Skin of body (tissue), 2 donors: ENCODE measurements around the gene PRRT4. TPM values are rescaled to one million over a fixed set of nuclear protein-coding genes. Genes with fewer than 3 reads are reported as not detected.

Experiments
- small RNA-seq: library from RNA; depleted of rRNA; stranded (forward); fragments of <200 nt; gene quantifications from one replicate; pipeline ENCODE3, GENCODE V24; 2014; ENCODE audit warnings: low replicate concordance
- total RNA-seq: library from RNA; depleted of rRNA; stranded (reverse); fragments of >200 nt; gene quantifications from one replicate; pipeline ENCODE4 v1.2.3, GENCODE V29; 2014

PRRT4 gene
- total RNA-seq, 1 donor from 2014 or later: 4.1 TPM

Small RNAs within 50 kb of the gene (small RNA-seq; reads per million reads assigned to genes)
- not detected for gene RNU7-27P

Other genes with a start within 250 kb of the PRRT4 start
- 0.59 TPM for gene LEP, start 120.4 kb downstream of the PRRT4 start, total RNA-seq
- gene RBM28, start 17.8 kb downstream of the PRRT4 start, total RNA-seq: 23.2 TPM
- gene IMPDH1, start 48.3 kb upstream of the PRRT4 start, total RNA-seq: 17.1 TPM
- gene HILPDA, start 94.2 kb upstream of the PRRT4 start, total RNA-seq: 44.1 TPM
- gene METTL2B, start 115.1 kb upstream of the PRRT4 start, total RNA-seq: 22.5 TPM